ENCODE results near the gene SUGCT.

GRCh38 chr7:40655426-40655825 is 520.6 kb downstream of the SUGCT start:
- TF ChIP-seq CTCF (conservative IDR thresholded peaks at IDR 0.05) (no peak), ZFX (IDR thresholded peaks at IDR 0.05) (no peak)

Measured in C4-2B (cell line).